OCI-LY7 (cell line): Measurements from ENCODE around the gene FCGR3B.
"Not testable (repeated sequence)": the region's sequence is repeated elsewhere in the genome, so short reads cannot be mapped to it uniquely, and the experiment has no call there.

Source experiments
- CTCF ChIP-seq: fragments of 200-600 bp; sonication (generic); conservative IDR thresholded peaks from 2 replicates; pipeline ENCODE4 v1.5.1; 2014; ENCODE audit warnings: mild to moderate bottlenecking, antibody characterized with exemption, low read length, moderate library complexity, mixed read lengths
- EZH2phosphoT487 ChIP-seq: fragments of 200-600 bp; sonication (generic); IDR thresholded peaks from 2 replicates; pipeline ENCODE4 v1.6.1; 2018; ENCODE audit warnings: low read depth, borderline replicate concordance, mild to moderate bottlenecking, mixed run types, antibody characterized with exemption, low read length, moderate library complexity, mixed read lengths

GRCh38 chr1:161636976-161637375 lies 6.0 kb upstream of the FCGR3B start:
- not testable (repeated sequence) for TF ChIP-seq CTCF, EZH2phosphoT487
